Stimulated activated CD8-positive, alpha-beta memory T cell treated with anti-CD3 and anti-CD28 coated beads, Interleukin-12 subunit alpha, Interleukin-12 subunit beta, amount 100 ng/mL, for 4 hours (primary cell): ENCODE results near the gene ZNF594.
"Not testable (repeated sequence)": the region's sequence is repeated elsewhere in the genome, so short reads cannot be mapped to it uniquely, and the experiment has no call there.

Experiments
- DNase-seq: peaks from one replicate; pipeline ENCODE4 v3.0.0-alpha.2; 2020; ENCODE audit warnings: low read depth

ZNF594 gene

DNA sequence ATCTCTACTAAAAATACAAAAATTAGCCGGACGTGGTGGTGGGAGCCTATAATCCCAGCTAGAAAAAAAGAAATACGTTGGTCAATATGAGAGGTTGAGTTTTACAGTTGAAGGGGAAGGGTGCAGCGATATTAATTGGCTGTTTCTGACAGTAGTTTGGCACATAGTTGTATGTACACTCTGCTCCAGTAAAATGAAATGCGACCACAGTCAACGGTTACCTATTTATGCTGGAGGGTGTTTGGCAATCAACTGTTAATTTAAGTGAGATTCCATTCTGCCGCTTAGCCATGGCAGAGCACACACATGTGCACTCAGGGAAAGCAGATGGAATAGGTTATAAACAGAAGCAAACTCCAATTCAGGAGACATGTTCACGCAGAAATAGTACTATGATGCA is 9.3 kb upstream of the ZNF594 start:
- DNase-seq = no peak

GRCh38 chr17:5200360-5200759 is 8.7 kb upstream of the ZNF594 start:
- DNase-seq = no peak

DNA sequence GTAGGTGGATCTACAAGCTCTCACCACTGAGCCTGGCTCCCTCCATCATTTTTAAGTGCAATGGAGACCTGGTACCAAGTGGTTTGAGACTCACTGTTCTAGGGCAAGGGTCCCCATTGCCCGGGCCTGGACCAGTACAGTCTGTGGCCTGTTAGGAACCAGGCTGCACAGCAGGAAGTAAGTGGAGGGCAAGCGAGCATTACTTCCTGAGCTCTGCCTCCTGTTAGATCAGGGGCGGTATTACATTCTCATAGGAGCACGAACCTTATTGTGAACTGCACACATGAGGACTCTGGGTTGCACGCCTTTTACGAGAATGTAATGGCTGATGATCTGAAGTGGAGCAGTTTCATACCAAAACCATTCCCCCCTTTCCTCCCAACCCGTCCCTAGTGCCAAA is 6.8 kb upstream of the ZNF594 start:
- DNase-seq = no peak

- no peak for DNase-seq
These were observed 2.7 kb upstream of the ZNF594 start for GRCh38 chr17:5194346-5194745.

DNA sequence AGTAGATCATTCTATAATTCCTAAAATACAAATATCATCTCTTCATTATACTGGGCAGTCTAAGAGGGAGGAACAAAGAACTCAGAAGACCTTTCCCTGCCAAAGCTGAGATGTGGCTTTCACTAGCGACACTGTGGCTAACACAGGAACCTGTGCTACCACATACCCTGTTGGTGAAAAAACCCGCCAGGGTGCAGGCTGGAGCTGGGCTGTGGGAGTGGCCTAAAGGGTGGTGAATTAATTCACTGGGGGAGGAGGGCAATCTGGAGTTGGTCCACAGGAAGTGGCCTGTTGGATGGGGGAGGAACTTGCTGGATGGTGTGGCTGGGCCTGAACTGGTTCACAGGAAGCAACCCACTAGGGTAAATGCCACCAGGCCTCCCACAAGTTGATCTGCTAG is 7.4 kb downstream of the ZNF594 start:
- DNase-seq = peak; percentile 19

DNA sequence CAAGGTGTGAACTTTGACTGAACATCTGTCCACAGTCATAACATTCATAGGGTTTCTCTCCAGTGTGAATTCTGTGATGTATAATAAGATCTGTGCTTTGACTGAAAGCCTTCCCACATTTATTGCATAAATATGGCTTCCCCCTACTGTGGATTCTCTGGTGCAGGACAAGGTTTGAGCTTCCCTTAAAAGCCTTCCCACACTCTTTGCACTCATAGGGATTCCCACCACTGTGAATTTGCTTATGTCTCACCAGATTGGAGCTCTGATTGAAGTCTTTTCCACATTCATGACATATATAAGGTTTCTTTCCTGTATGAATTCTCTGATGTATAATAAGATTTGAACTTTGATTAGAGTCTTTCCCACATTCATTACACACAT is 8.3 kb downstream of the ZNF594 start:
- DNase-seq = no peak

- DNase-seq = no peak
These were observed 8.9 kb downstream of the ZNF594 start for GRCh38 chr17:5182597-5183409.

- no peak for DNase-seq
These were observed 10.0 kb downstream of the ZNF594 start for GRCh38 chr17:5181509-5182305.

- DNase-seq = no peak
These were observed 12.7 kb downstream of the ZNF594 start for GRCh38 chr17:5179003-5179402.

DNA sequence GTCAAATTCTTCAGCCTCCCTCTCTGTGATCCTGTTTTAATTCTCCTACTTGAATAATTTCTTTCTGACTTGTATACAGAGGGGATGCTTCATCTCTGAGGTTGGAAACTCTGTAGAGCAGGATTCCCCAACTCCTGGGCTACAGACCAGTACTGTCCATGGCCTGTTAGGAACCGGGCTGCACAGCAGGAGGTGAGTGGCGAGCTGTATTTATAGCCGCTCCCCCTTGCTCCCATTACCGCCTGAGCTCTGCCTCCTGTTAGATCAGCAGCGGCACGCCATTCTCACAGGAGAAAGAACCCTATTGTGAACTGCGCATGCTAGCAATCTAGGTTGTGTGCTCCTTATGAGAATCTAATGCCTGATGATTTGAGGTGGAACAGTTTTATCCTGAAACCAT is 16.6 kb downstream of the ZNF594 start:
- DNase-seq = not testable (repeated sequence)

DNA sequence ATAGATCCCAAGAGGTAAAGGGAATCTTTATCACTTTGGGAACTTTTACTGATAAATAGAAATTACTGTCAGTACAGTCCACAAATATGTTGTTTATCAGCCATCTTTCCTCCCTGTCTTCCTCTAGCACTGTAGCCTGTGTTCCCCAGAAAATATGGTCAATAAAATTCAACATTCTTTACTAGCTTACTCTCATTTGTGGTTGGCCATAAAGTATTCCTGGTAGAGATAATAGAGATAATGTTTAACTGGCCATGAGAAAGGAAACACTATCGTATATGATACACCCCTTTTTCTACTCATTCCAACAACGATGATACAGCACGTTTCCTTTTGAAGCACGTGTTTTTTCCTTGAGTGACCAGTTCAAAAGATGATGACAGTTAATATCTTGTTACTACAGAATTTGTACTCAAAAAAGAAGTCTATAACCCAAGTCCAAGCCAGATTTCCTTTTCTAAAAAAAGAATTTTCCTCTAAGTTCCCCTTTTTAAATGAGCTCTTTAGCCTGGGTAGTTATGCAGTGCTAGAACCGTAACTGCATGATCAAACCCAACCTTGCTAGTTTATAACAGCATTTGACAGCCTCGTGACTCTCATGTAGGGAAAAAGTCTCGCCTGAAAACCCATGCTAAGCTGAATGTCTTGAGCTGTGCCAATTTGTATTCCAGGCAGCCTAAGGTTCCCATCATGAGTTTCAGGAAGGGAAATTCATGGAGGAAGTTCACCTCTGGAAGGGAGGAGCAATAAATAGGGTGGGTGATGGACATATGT is 25.7 kb downstream of the ZNF594 start:
- not testable (repeated sequence) for DNase-seq

DNA sequence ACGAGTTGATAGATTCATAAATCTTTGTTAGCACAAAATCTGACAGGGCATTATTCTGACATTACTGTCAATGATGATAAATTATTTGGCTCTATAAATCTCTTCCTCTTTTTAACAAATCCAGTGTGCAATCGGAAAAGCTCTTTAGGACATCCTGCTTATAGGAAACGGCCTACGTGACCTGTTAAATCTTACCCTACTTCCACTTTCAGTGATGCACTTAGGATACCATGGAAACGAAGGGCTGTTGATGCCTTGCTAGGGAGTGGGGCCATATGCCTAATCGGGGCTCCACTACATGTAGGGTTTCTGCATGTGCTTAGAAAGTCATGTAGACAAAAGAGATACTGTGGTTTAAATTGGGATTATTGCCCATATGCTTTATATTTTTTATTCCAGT is 27.2 kb downstream of the ZNF594 start:
- no peak for DNase-seq

GRCh38 chr17:5161793-5162192 is 29.9 kb downstream of the ZNF594 start:
- not testable (repeated sequence) for DNase-seq

DNA sequence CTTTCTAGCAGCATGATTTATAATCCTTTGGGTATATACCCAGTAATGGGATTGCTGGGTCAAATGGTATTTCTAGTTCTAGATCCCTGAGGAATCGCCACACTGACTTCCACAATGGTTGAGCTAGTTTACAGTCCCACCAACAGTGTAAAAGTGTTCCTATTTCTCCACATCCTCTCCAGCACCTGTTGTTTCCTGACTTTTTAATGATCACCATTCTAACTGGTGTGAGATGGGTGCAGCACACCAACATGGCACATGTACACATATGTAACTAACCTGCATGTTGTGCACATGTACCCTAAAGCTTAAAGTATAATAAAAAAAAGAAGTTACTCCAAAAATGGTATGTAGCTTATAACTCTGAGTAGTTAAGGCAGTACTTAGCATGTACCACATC is 31.0 kb downstream of the ZNF594 start:
- DNase-seq = not testable (repeated sequence)

- DNase-seq = not testable (repeated sequence)
These were observed 45.5 kb downstream of the ZNF594 start for GRCh38 chr17:5146122-5146521.

DNA sequence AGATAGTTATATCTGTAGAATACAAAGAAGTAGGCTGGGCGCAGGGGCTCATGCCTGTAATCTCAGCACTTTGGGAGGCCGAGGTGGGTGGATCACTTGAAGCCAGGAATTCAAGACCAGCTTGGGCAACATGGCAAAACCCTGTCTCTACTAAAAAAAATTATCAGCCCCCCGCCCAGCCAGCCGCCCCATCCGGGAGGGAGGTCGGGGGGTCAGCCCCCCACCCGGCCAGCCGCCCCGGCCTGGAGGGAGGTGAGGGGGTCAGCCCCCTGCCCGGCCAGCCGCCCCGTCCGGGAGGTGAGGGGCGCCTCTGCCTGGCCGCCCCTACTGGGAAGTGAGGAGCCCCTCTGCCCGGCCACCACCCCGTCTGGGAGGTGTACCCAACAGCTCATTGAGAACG is 48.8 kb downstream of the ZNF594 start:
- DNase-seq = not testable (repeated sequence)

DNA sequence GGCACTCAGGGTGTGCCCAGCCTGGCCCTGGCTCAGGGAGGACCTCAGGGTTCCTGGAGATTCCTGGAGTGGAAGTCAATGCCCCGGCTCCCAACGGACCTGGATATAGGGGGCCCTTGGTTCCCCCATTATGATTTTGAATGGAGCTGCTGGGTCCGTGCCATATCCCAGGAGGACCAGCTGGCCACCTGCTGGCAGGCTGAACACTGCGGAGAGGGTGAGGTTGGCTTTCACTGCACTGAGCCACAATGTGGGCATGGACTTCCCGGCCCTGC is 52.3 kb downstream of the ZNF594 start:
- DNase-seq = no peak

DNA sequence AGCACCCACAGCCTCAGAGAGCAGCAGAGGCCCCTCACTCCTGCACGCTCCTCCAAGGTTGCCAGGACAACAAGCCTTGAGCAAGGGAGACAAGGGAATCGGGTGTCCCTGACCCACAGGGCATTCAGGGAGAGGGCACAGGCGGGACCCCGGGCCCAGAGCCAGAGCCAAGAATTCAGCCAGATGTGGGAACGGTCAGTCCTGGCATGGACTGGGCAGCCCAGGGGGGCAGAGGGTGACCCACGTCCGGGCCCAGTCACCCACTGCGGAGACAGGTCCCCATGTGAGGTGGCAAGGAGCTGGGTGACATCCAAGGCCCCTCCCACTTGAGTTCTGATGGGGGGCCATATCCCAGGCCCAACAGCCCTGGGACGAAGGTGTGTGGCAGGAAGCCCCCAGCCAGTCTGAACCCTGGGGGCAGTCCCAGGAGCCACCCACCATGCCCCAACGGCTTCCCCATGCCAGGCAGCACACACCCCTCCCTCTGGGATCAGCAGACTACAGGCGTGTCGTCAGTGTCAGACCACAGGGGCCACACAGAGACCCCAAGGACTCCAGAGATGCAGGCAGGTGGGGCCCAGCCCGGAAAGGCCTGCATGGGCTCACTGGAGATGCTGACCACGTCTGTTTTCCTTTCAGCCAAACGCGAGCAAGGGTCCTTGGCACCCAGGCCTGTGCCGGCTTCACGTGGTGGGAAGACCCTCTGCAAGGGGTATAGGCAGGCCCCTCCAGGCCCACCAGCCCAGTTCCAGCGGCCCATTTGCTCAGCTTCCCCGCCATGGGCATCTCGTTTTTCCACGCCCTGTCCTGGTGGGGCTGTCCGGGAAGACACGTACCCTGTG is 52.8 kb downstream of the ZNF594 start:
- DNase-seq = no peak

- DNase-seq = not testable (repeated sequence)
These were observed 53.5 kb downstream of the ZNF594 start for GRCh38 chr17:5138198-5138544.

- DNase-seq = not testable (repeated sequence)
These were observed 54.0 kb downstream of the ZNF594 start for GRCh38 chr17:5137511-5138197.
